ENCODE measurements around the gene PRKCB.

Gene PRKCB

DNA sequence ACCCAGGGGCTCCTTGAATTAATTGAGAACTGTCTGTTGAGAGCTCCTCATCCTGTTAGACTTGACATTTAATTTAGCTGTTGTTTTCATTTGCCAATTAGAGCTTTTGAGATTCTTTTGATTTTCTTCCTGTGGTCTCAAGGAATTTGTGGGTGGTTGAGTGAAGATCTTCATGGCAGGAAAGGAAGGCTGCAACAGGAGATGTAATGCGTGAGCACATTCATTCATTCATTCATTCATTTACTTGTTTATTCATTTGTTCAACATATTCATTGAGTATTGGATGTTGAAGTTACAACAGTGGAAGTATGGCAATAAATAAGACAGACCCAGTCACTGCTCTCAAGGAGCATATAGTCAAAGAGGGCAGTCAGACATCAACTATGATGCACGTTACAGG lies 117.7 kb downstream of the PRKCB start:
- DNase-seq (ENCODE audit: low read depth in 1 of 2, low spot score in 1 of 2) = no peak
- Histone ChIP-seq H3K4me3 (replicated peaks; ENCODE audit: insufficient read depth, low read length) (no peak overlapping the region), H3K27me3 (ENCODE audit: insufficient read depth, poor library complexity, severe bottlenecking) (no peaks in the 10 kb centered on the region), H3K27ac (replicated peaks) (no peak overlapping the region)
- TF ChIP-seq, protein P1, sequence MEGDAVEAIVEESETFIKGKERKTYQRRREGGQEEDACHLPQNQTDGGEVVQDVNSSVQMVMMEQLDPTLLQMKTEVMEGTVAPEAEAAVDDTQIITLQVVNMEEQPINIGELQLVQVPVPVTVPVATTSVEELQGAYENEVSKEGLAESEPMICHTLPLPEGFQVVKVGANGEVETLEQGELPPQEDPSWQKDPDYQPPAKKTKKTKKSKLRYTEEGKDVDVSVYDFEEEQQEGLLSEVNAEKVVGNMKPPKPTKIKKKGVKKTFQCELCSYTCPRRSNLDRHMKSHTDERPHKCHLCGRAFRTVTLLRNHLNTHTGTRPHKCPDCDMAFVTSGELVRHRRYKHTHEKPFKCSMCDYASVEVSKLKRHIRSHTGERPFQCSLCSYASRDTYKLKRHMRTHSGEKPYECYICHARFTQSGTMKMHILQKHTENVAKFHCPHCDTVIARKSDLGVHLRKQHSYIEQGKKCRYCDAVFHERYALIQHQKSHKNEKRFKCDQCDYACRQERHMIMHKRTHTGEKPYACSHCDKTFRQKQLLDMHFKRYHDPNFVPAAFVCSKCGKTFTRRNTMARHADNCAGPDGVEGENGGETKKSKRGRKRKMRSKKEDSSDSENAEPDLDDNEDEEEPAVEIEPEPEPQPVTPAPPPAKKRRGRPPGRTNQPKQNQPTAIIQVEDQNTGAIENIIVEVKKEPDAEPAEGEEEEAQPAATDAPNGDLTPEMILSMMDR (IDR thresholded peaks at IDR 0.05; ENCODE audit: insufficient read depth, low read length) = no peak
- TF ChIP-seq SPI1 (IDR thresholded peaks at IDR 0.05; ENCODE audit: borderline replicate concordance, low read depth) (no peak), POLR2AphosphoS5 (IDR thresholded peaks at IDR 0.05; ENCODE audit: low read depth) (no peak), GABPA (IDR thresholded peaks at IDR 0.05; ENCODE audit: low read depth) (no peak)
- TF ChIP-seq, protein P2, sequence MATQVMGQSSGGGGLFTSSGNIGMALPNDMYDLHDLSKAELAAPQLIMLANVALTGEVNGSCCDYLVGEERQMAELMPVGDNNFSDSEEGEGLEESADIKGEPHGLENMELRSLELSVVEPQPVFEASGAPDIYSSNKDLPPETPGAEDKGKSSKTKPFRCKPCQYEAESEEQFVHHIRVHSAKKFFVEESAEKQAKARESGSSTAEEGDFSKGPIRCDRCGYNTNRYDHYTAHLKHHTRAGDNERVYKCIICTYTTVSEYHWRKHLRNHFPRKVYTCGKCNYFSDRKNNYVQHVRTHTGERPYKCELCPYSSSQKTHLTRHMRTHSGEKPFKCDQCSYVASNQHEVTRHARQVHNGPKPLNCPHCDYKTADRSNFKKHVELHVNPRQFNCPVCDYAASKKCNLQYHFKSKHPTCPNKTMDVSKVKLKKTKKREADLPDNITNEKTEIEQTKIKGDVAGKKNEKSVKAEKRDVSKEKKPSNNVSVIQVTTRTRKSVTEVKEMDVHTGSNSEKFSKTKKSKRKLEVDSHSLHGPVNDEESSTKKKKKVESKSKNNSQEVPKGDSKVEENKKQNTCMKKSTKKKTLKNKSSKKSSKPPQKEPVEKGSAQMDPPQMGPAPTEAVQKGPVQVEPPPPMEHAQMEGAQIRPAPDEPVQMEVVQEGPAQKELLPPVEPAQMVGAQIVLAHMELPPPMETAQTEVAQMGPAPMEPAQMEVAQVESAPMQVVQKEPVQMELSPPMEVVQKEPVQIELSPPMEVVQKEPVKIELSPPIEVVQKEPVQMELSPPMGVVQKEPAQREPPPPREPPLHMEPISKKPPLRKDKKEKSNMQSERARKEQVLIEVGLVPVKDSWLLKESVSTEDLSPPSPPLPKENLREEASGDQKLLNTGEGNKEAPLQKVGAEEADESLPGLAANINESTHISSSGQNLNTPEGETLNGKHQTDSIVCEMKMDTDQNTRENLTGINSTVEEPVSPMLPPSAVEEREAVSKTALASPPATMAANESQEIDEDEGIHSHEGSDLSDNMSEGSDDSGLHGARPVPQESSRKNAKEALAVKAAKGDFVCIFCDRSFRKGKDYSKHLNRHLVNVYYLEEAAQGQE (IDR thresholded peaks at IDR 0.05; ENCODE audit: insufficient replicate concordance, low read depth) = no peak

DNA sequence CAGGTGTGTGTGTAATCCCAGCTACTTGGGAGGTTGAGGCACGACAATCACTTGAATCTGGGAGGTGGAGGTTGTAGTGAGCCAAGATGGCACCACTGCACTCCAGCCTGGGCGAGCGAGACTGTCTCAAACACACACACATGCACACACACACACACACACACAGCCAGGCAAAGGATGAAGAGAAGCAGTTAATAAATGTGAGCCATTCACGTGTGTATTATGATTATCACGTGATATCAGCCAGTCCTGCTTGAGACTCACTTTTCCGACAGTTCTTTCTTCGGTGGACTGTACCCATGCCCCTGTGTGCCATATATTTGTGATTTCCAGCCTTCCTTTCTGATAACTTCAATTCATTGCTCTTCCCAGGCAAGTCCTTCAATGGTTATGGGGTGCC lies 119.3 kb downstream of the PRKCB start:
- no peak for TF ChIP-seq GABPA (IDR thresholded peaks at IDR 0.05; ENCODE audit: low read depth)
- TF ChIP-seq POLR2AphosphoS5 (IDR thresholded peaks at IDR 0.05; ENCODE audit: low read depth) = no peak
- TF ChIP-seq, protein P2 (IDR thresholded peaks at IDR 0.05; ENCODE audit: insufficient replicate concordance, low read depth) = no peak
- TF ChIP-seq, protein P1 (IDR thresholded peaks at IDR 0.05; ENCODE audit: insufficient read depth, low read length) = no peak
- no peak for TF ChIP-seq SPI1 (IDR thresholded peaks at IDR 0.05; ENCODE audit: borderline replicate concordance, low read depth)
- Histone ChIP-seq H3K4me3 (replicated peaks; ENCODE audit: insufficient read depth, low read length) (no peak overlapping the region), H3K27ac (replicated peaks) (no peak overlapping the region), H3K27me3 (ENCODE audit: insufficient read depth, poor library complexity, severe bottlenecking) (no peaks in the 10 kb centered on the region)
- no peak for DNase-seq (ENCODE audit: low read depth in 1 of 2, low spot score in 1 of 2)

DNA sequence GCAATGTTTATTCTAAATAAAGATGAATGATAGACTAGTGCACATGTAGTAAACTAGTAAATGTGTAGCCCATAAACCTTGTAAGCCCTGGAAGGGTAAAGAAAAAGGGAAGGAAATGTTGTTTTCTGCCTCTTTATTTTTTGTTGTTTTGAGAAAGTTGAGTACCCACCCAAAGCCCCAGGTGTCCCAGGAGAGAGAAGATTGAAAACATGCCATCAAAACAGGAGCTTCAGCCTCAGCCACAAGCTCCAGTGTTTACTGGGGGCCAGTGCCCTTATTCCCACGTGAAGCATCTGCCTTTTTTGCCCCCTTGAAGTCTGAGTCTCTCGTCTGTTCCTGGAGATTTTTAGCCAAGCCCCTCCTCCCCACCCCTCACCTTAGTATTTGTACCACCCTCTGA lies 121.5 kb downstream of the PRKCB start:
- no peak overlapping the region for H3K27ac ChIP-seq (replicated peaks)
- H3K4me3 ChIP-seq (replicated peaks; ENCODE audit: insufficient read depth, low read length) = no peak overlapping the region
- H3K27me3 ChIP-seq (ENCODE audit: insufficient read depth, poor library complexity, severe bottlenecking) = no peaks in the 10 kb centered on the region
- TF ChIP-seq SPI1 (IDR thresholded peaks at IDR 0.05; ENCODE audit: borderline replicate concordance, low read depth) (no peak), POLR2AphosphoS5 (IDR thresholded peaks at IDR 0.05; ENCODE audit: low read depth) (no peak), GABPA (IDR thresholded peaks at IDR 0.05; ENCODE audit: low read depth) (no peak)
- TF ChIP-seq, protein P2 (IDR thresholded peaks at IDR 0.05; ENCODE audit: insufficient replicate concordance, low read depth) = no peak
- TF ChIP-seq, protein P1 (IDR thresholded peaks at IDR 0.05; ENCODE audit: insufficient read depth, low read length) = no peak
- DNase-seq (ENCODE audit: low read depth in 1 of 2, low spot score in 1 of 2) = no peak

All from HL-60 (cell line).